ENCODE results near the gene TRIM67. TPM values are rescaled to one million over a fixed set of nuclear protein-coding genes. Genes with fewer than 3 reads are reported as not detected.

The TRIM67 gene
- total RNA-seq, 1 experiment from 2014 or later = not detected

DNA sequence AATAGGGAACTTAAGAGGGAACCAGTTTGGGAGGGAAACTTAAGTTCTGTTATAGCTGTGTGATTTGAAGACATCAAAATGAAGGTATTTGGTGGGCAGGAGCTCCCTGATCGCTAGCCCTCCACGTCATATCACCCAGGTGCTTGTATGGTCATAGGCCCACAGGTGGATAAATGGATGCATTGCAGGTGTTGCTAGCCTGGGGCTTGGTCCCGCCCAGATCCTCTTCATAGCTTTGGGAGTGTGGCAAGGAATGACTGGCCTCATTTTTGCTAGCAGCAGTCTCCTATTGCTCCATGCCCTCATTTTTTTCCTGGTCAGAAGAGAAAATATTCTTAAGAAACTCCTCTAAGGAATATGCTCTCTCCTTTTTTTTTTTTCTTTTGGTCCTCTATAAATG, 90.5 kb downstream of the TRIM67 start:
- Histone ChIP-seq H3K4me3 (ENCODE audit: low read length) (no peak overlapping the region), H3K27me3 (ENCODE audit: low read length) (no peaks in the 10 kb centered on the region), H3K79me2 (ENCODE audit: low read length) (peaks cover 15% of the 10 kb centered on the region), H3K9ac (ENCODE audit: low read length) (no peak overlapping the region), H3K36me3 (ENCODE audit: low read depth, low read length) (peaks cover 20% of the 10 kb centered on the region), H3K4me1 (ENCODE audit: insufficient read depth, low read length) (peaks cover 9% of the 10 kb centered on the region), H3K27ac (ENCODE audit: low read length) (no peak overlapping the region), H3K9me3 (ENCODE audit: low read length) (no peaks in the 10 kb centered on the region), H3F3A (ENCODE audit: low read length, unreplicated experiment) (no peaks in the 10 kb centered on the region), H2AFZ (ENCODE audit: low read length) (no peak overlapping the region), H4K20me1 (ENCODE audit: low read length) (no peaks in the 10 kb centered on the region), H3K9me2 (replicated peaks; ENCODE audit: low read length) (no peaks in the 10 kb centered on the region), H3K4me2 (ENCODE audit: low read length) (no peak overlapping the region)
- TF ChIP-seq CTCF (conservative IDR thresholded peaks at IDR 0.05; ENCODE audit: low read depth, low read length) = no peak
- no peak for TF ChIP-seq EZH2 (IDR thresholded peaks at IDR 0.05; ENCODE audit: low read length, unreplicated experiment)
- TF ChIP-seq EZH2phosphoT487 (IDR thresholded peaks at IDR 0.05; ENCODE audit: borderline replicate concordance, low read length) = no peak
- intact Hi-C loops (cut with micrococcal nuclease) = no loop called here
- CTCF ChIA-PET = interaction anchor here (0.7 kb wide), 1 partner anchor 521 kb away, joined by 3 read pairs; no protein-coding TSS in a partner anchor
- POLR2A ChIA-PET (ENCODE audit: unreplicated experiment) = no interaction called here
- no TSS peak for BruUV-seq (replicated peaks)
- ATAC-seq (no peak), DNase-seq (peak; percentile 22)

DNA sequence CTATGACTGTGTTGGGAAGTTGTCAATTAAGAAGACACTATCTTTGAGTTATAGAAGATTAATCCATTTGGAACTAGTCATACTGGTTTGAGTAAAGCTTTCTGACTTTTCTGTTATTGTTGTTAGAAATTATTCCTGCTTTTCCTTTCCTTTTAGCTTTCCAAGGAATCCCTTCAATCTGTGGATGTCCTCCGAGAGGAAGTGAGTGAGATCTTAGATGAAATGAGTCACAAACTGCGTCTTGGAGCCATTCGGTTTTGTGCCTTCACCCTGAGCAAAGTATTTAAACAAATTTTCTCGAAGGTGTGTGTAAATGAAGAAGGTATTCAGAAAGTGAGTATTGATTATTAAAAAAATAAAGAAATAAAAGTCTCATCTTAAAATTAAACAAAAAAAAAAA, 98.5 kb downstream of the TRIM67 start:
- no peak overlapping the region for H3K9ac ChIP-seq (ENCODE audit: low read length)
- no peak overlapping the region for H3K4me2 ChIP-seq (ENCODE audit: low read length)
- peaks cover 65% of the 10 kb centered on the region for H3K36me3 ChIP-seq (ENCODE audit: low read depth, low read length)
- BruUV-seq (replicated peaks) = no TSS peak
- TF ChIP-seq EZH2phosphoT487 (IDR thresholded peaks at IDR 0.05; ENCODE audit: borderline replicate concordance, low read length) (no peak), CTCF (conservative IDR thresholded peaks at IDR 0.05; ENCODE audit: low read depth, low read length) (no peak), EZH2 (IDR thresholded peaks at IDR 0.05; ENCODE audit: low read length, unreplicated experiment) (no peak)
- H3K27me3 ChIP-seq (ENCODE audit: low read length) = no peaks in the 10 kb centered on the region
- H3K27ac ChIP-seq (ENCODE audit: low read length) = no peak overlapping the region
- no peak for ATAC-seq
- no peaks in the 10 kb centered on the region for H4K20me1 ChIP-seq (ENCODE audit: low read length)
- intact Hi-C loops (cut with micrococcal nuclease) = no loop called here
- no peaks in the 10 kb centered on the region for H3K9me2 ChIP-seq (replicated peaks; ENCODE audit: low read length)
- no peaks in the 10 kb centered on the region for H3K79me2 ChIP-seq (ENCODE audit: low read length)
- H3K4me1 ChIP-seq (ENCODE audit: insufficient read depth, low read length) = no peaks in the 10 kb centered on the region
- POLR2A ChIA-PET (ENCODE audit: unreplicated experiment) = no interaction called here
- H2AFZ ChIP-seq (ENCODE audit: low read length) = no peak overlapping the region
- CTCF ChIA-PET = no interaction called here
- no peak overlapping the region for H3K4me3 ChIP-seq (ENCODE audit: low read length)
- DNase-seq = no peak
- H3F3A ChIP-seq (ENCODE audit: low read length, unreplicated experiment) = no peaks in the 10 kb centered on the region
- H3K9me3 ChIP-seq (ENCODE audit: low read length) = no peaks in the 10 kb centered on the region

- H3K9me3 ChIP-seq (ENCODE audit: low read length) = no peaks in the 10 kb centered on the region
- H3K27ac ChIP-seq (ENCODE audit: low read length) = no peak overlapping the region
- no peak for DNase-seq
- no peak for TF ChIP-seq EZH2 (IDR thresholded peaks at IDR 0.05; ENCODE audit: low read length, unreplicated experiment)
- no peak for TF ChIP-seq CTCF (conservative IDR thresholded peaks at IDR 0.05; ENCODE audit: low read depth, low read length)
- TF ChIP-seq EZH2phosphoT487 (IDR thresholded peaks at IDR 0.05; ENCODE audit: borderline replicate concordance, low read length) = no peak
- H3K4me1 ChIP-seq (ENCODE audit: insufficient read depth, low read length) = no peaks in the 10 kb centered on the region
- no peak for ATAC-seq
- H3K36me3 ChIP-seq (ENCODE audit: low read depth, low read length) = peaks cover 50% of the 10 kb centered on the region
- intact Hi-C loops (cut with micrococcal nuclease) = no loop called here
- no TSS peak for BruUV-seq (replicated peaks)
- ChIA-PET CTCF (no interaction called here), POLR2A (ENCODE audit: unreplicated experiment) (no interaction called here)
- H4K20me1 ChIP-seq (ENCODE audit: low read length) = no peaks in the 10 kb centered on the region
- H3K79me2 ChIP-seq (ENCODE audit: low read length) = no peaks in the 10 kb centered on the region
- no peaks in the 10 kb centered on the region for H3K27me3 ChIP-seq (ENCODE audit: low read length)
- H3K9me2 ChIP-seq (replicated peaks; ENCODE audit: low read length) = no peaks in the 10 kb centered on the region
- no peak overlapping the region for H3K9ac ChIP-seq (ENCODE audit: low read length)
- H3K4me2 ChIP-seq (ENCODE audit: low read length) = no peak overlapping the region
- H2AFZ ChIP-seq (ENCODE audit: low read length) = no peak overlapping the region
- H3F3A ChIP-seq (ENCODE audit: low read length, unreplicated experiment) = no peaks in the 10 kb centered on the region
- no peak overlapping the region for H3K4me3 ChIP-seq (ENCODE audit: low read length)
Observed at GRCh38 chr1:231264642-231265041, 102.8 kb downstream of the TRIM67 start.
